Thymus (tissue), 11 donors: Measurements from ENCODE around the gene LMO7. TPM values are rescaled to one million over a fixed set of nuclear protein-coding genes. Genes with fewer than 3 reads are reported as not detected.

Experiments
- DNase-seq, 9 donors: peaks; one replicate each; pipeline ENCODE4 v3.0.0-alpha.2; 2013; ENCODE audit warnings: low spot score in 9 of 9, low read depth in 6 of 9, missing footprints in 1 of 9
- H3K27ac ChIP-seq, 2 donors: one replicate each; pipeline ENCODE4 v1.5.1; 2013; ENCODE audit warnings: control low read depth in 1 of 2, low read depth in 1 of 2, low read length in 1 of 2, mild to moderate bottlenecking in 1 of 2, moderate library complexity in 1 of 2
- H3K27me3 ChIP-seq, 2 donors: one replicate each; pipeline ENCODE4 v1.5.1; 2013; ENCODE audit warnings: low read length in 1 of 2; ENCODE audit not compliant: control insufficient read depth in 2 of 2, insufficient read depth in 1 of 2
- H3K36me3 ChIP-seq, 2 donors: one replicate each; pipeline ENCODE4 v1.5.1; 2013; ENCODE audit warnings: low read length in 1 of 2, mild to moderate bottlenecking in 1 of 2, moderate library complexity in 1 of 2; ENCODE audit not compliant: control insufficient read depth in 2 of 2, insufficient read depth in 2 of 2
- H3K4me1 ChIP-seq, 2 donors: one replicate each; pipeline ENCODE4 v1.5.1; 2013; ENCODE audit warnings: low read length in 2 of 2; ENCODE audit not compliant: control insufficient read depth in 2 of 2, insufficient read depth in 2 of 2
- H3K4me3 ChIP-seq, 2 donors: one replicate each; pipeline ENCODE4 v1.5.1; 2013; ENCODE audit warnings: low read length in 2 of 2, control low read depth in 1 of 2, mild to moderate bottlenecking in 1 of 2
- H3K9me3 ChIP-seq, 2 donors: one replicate each; pipeline ENCODE4 v1.5.1; 2013; ENCODE audit warnings: low read length in 1 of 2, mild to moderate bottlenecking in 1 of 2; ENCODE audit not compliant: control insufficient read depth in 2 of 2, insufficient read depth in 1 of 2
- WGBS: extraction: QIAGEN DNeasy Blood & Tissue Kit; methylation state at CpG from one replicate; pipeline ENCODE4 v1.1.7; 2013; 5-methylcytosine and 5-hydroxymethylcytosine counted together
- polyA plus RNA-seq: library from polyadenylated mRNA; stranded (reverse); fragments of 200-250 nt; gene quantifications from one replicate; pipeline ENCODE4 v1.2.3, GENCODE V29; 2013
- total RNA-seq: library from RNA; stranded (reverse); fragments of 120-200 nt; gene quantifications from one replicate; pipeline ENCODE4 v1.2.4, GENCODE V29; 2013
- donor health status: healthy.

The LMO7 gene
- total and polyA plus RNA-seq, 2 donors, result 50.8 to 59.7 TPM

DNA sequence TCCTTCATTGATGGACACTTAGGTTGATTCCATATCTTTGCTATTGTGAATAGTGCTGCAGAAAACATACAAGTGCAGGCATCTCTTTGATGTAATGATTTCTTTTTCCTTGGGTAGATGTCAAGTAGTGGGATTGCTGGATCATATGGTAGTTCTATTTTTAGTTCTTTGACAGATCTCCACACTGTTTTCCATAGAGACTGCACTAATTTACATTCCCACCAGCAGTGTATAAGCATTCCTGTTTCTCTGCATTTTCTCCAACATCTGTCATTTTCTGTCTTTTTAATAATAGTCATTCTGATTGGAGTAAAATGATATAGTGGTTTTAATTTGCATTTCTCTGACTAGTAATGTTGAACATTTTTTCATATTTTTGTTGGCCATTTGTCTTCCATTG lies 116.7 kb downstream of the LMO7 start:
- no peak overlapping the region for H3K4me3 ChIP-seq
- no peak for DNase-seq
- peaks cover 0 to 8% of the 10 kb centered on the region in 2 donors for H3K4me1 ChIP-seq

DNA sequence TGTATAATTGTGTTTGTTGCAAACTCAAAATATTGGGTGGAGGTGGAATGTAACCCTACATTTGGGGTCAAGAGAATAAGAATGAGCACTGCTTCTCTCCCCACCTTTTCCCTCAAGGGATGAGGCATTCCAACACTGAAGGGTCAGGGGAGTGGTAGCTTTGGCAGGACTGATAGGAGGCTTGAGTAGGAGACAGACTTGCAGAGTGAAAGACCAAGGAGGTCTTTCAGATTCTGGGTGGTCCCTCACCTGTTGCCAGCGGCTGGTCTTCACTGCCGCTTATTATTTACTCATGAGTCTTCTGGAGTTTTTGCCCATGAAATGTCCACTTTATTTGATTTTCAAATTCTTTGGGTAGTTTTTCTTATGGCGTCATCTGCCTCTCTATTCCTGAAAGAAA lies 118.8 kb downstream of the LMO7 start:
- H3K27ac ChIP-seq, result no peak overlapping the region

More for the DNA sequence above, 116.7 kb downstream of the LMO7 start:
- Histone ChIP-seq H3K9me3 (no peaks in the 10 kb centered on the region), H3K27me3 (no peaks in the 10 kb centered on the region), H3K36me3 (no peaks in the 10 kb centered on the region), H3K27ac (no peak overlapping the region)

DNA sequence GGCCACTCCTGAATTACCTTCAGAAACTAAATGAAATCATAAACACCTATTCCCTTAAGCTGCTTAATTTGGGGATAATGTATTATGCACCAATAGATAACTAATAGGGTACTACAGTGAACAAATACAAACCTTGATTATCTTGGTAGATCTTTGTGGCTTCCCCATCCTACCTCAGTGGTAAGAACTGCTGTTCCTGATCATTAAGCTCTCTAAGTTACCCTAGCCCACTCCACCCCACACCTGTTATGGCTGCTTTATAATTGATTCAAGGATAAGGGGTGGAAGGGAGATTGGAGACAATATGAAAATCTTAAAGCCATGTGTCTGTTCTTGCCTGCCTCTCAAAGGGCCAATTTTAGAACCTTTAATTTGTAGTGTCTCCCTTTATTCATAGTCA lies 121.2 kb downstream of the LMO7 start:
- Histone ChIP-seq H3K27ac (no peak overlapping the region), H3K36me3 (no peaks in the 10 kb centered on the region), H3K4me3 (no peak overlapping the region), H3K27me3 (no peaks in the 10 kb centered on the region), H3K9me3 (peaks cover 0 to 1% of the 10 kb centered on the region in 2 donors), H3K4me1 (peaks cover 13 to 16% of the 10 kb centered on the region in 2 donors)
- no peak for DNase-seq

More for the DNA sequence above, 118.8 kb downstream of the LMO7 start:
- Histone ChIP-seq H3K4me3 (no peak overlapping the region), H3K4me1 (peaks cover 4 to 13% of the 10 kb centered on the region in 2 donors), H3K9me3 (no peaks in the 10 kb centered on the region), H3K27me3 (no peaks in the 10 kb centered on the region), H3K36me3 (no peaks in the 10 kb centered on the region)
- no peak for DNase-seq
- WGBS, result 98% methylated on average over 3 of the region's 3 CpGs

DNA sequence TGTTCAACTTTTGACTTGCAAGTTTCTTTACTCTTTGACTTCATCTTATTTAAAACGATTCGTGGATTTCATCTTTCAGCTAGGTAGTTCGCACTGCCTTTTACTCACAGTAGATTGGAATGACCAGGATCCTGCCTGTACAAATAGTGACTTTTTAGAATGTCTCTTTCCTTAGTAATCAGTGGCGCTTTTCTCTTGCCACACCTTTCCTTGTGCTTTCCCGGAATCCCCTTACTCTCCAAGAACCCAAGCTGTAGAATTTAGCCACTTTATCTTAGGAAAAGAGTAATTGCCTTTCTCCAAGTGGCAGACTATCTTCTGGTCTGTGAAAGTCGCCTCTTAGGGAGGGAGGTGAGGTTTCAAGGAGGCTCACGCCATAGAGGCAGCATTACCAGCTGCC lies 123.4 kb downstream of the LMO7 start:
- Histone ChIP-seq H3K4me3 (no peak overlapping the region), H3K4me1 (peaks cover 16 to 21% of the 10 kb centered on the region in 2 donors), H3K9me3 (peaks cover 0 to 1% of the 10 kb centered on the region in 2 donors), H3K27ac (peak overlapping the region in 1 of 2 donors; percentile 60), H3K27me3 (no peaks in the 10 kb centered on the region), H3K36me3 (no peaks in the 10 kb centered on the region)
- WGBS, result 97% methylated on average over 7 of the region's 7 CpGs
- DNase-seq, result no peak

DNA sequence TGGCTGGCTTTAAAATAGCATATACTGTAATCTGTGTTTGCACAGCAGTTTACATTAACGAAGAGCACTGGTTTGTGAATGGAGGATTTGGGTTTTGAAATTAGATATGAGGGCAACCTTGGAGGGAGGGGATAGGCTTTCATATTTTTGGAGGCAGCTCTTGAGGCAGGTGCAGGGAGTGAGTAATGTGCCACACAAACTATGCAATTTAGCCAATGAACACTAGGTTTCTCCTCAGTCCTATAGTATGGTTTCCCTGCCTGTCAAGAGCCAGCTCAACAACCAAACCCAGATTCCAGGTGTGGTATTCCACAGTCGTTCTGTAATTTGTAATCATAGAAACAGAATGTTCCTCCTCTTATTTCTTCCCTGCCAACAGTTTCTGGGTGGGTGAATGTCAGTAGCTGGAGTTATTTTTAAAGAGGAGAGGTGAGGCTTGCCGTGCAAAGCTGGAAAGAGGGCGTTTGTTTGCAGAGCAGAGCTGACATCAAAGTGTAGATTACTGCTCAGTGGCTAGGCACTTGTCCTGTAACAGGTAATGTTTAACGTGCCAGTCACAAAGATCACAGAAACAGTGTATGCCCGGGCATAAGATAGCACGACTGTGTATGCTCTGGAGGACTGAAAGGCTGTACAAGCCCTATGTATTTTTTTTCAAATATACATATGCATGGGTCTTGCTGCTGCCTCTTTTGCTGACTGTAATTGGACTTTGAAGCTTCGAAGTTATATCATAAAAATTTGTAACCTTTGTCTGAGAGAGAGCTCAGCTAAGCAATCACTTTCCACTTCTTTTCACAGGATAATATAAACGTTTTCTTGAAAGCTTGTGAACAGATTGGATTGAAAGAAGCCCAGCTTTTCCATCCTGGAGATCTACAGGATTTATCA lies 124.2 kb downstream of the LMO7 start:
- DNase-seq, result peak in 8 of 9 donors; percentile 33 to 82 (median 48)
- H3K4me1 ChIP-seq, result peaks cover 16 to 23% of the 10 kb centered on the region in 2 donors
- H3K27me3 ChIP-seq, result no peaks in the 10 kb centered on the region
- peak overlapping the region; percentile 34 to 65 for H3K4me3 ChIP-seq
- peak overlapping the region; percentile 74 to 85 for H3K27ac ChIP-seq
- H3K36me3 ChIP-seq, result no peaks in the 10 kb centered on the region
- peaks cover 0 to 1% of the 10 kb centered on the region in 2 donors for H3K9me3 ChIP-seq
- 33% methylated on average over 9 of the region's 9 CpGs for WGBS

DNA sequence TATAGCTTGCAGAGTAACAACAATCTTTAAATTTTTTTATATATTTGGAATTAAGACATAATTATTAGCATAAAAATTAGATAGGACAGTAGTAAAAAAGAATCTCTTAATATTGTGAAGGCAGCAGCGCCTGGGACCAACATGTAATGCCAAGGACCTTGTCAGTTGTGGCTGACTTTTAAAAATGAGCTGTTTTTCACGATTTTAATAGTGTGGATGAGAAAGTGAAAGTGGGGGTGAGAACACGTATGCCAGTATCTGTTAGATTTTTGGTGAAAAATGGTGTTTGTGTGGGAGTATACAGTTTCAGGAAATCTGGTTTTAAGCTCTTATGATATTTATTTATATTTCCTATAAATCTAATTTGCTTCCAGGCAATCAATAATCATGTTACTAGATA lies 125.2 kb downstream of the LMO7 start:
- H3K36me3 ChIP-seq, result no peaks in the 10 kb centered on the region
- no peaks in the 10 kb centered on the region for H3K27me3 ChIP-seq
- WGBS, result 19% methylated on average over 3 of the region's 3 CpGs
- H3K4me1 ChIP-seq, result peaks cover 16 to 25% of the 10 kb centered on the region in 2 donors
- H3K27ac ChIP-seq, result peak overlapping the region in 1 of 2 donors; percentile 74
- H3K4me3 ChIP-seq, result peak overlapping the region; percentile 34 to 65
- peak in 4 of 9 donors; percentile 7 to 54 (median 18) for DNase-seq
- peaks cover 0 to 1% of the 10 kb centered on the region in 2 donors for H3K9me3 ChIP-seq

DNA sequence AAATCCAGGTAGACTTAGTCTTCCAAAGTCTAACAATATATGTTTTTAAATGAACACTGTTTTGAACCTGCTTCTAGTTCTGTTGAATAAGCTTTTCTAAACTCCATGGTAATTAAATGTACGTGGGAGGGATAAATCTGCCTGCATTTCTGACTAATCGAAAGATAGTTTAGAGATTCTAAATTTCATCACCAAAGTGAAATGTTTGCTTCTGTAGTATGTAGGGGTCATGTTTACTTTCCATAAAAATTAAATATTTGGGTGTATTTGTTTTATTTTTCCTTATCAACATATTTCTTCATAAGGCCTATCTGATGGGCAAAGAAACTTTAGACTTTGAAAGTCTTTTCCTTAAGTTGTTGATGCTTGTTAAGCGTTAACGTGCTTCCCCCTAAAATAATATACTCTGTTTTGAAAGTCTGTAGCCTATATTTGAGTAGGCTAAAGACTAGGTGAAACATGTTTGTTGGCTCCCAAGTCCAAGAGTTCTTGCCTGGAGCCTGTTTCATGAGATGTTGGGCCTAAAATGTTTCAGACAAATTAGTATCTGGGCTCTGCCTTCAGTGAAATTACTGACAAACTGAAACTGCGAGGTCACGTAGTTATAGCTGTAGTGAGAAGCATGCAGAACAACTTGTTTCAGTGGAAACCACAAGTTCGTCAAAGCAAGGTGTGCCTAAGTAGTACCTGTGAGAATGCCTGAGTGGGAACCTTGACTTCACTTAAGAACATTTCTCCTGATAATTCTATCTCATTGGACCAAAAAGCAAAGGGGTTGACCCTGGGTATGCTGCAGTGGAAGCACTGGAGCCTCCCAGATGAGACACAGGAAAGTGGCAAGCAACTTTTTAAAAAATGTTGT lies 126.2 kb downstream of the LMO7 start:
- Histone ChIP-seq H3K36me3 (no peaks in the 10 kb centered on the region), H3K9me3 (peaks cover 0 to 1% of the 10 kb centered on the region in 2 donors), H3K27me3 (no peaks in the 10 kb centered on the region), H3K27ac (peak overlapping the region; percentile 74 to 86), H3K4me3 (peak overlapping the region; percentile 23 to 57), H3K4me1 (peaks cover 16 to 21% of the 10 kb centered on the region in 2 donors)
- DNase-seq, result peak in 6 of 9 donors; percentile 21 to 78 (median 46)
- WGBS, result 37% methylated on average over 7 of the region's 7 CpGs

DNA sequence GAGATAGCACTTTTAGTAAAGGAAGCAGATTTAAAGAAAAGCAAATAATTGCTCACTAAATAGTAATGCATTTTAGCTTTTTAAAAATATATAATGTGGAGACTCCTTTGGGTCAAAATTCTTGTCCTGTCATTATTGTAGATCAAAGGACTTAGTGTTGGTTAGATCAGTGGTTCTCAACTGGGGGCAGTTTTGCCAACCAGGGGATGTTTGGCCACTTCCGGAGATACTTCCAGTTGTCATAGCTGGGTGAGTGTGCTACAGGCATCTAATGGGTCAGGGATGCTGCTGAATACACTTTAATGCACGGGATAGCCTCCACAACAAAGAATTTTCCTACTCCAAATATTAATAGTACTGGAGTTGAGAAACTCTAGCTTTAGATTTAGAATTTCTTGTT lies 126.8 kb downstream of the LMO7 start:
- H3K27me3 ChIP-seq, result no peaks in the 10 kb centered on the region
- H3K27ac ChIP-seq, result peak overlapping the region; percentile 43 to 74
- H3K4me3 ChIP-seq, result peak overlapping the region; percentile 23 to 57
- peaks cover 16 to 17% of the 10 kb centered on the region in 2 donors for H3K4me1 ChIP-seq
- DNase-seq, result no peak
- no peaks in the 10 kb centered on the region for H3K36me3 ChIP-seq
- peaks cover 0 to 1% of the 10 kb centered on the region in 2 donors for H3K9me3 ChIP-seq
- 95% methylated on average over 2 of the region's 2 CpGs for WGBS

DNA sequence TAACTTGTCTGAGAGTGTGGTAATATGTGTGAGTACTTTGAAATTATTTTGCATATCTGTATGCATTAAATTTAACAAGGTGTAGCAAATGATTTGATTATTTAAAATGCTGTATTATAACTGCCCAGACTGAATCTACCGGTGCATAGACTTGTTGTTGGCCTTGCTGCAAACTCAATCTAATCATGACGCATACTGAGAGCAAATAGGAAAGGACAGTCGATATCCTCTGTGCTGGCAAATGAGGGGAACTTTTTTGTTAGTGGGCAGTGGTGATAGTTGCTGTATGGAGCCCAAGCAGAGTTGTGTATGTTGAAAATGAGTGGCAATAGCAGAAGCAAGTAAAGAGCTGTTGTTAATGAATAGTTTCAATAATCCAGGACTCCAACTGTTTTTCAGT lies 127.4 kb downstream of the LMO7 start:
- no peak for DNase-seq
- 98% methylated on average over 3 of the region's 3 CpGs for WGBS
- H3K27me3 ChIP-seq, result no peaks in the 10 kb centered on the region
- no peak overlapping the region for H3K27ac ChIP-seq
- H3K9me3 ChIP-seq, result peaks cover 0 to 1% of the 10 kb centered on the region in 2 donors
- peak overlapping the region in 1 of 2 donors; percentile 57 for H3K4me3 ChIP-seq
- peaks cover 16 to 17% of the 10 kb centered on the region in 2 donors for H3K4me1 ChIP-seq
- H3K36me3 ChIP-seq, result no peaks in the 10 kb centered on the region
